ENCODE measurements around the gene KCTD1.

- TF ChIP-seq, protein P1, sequence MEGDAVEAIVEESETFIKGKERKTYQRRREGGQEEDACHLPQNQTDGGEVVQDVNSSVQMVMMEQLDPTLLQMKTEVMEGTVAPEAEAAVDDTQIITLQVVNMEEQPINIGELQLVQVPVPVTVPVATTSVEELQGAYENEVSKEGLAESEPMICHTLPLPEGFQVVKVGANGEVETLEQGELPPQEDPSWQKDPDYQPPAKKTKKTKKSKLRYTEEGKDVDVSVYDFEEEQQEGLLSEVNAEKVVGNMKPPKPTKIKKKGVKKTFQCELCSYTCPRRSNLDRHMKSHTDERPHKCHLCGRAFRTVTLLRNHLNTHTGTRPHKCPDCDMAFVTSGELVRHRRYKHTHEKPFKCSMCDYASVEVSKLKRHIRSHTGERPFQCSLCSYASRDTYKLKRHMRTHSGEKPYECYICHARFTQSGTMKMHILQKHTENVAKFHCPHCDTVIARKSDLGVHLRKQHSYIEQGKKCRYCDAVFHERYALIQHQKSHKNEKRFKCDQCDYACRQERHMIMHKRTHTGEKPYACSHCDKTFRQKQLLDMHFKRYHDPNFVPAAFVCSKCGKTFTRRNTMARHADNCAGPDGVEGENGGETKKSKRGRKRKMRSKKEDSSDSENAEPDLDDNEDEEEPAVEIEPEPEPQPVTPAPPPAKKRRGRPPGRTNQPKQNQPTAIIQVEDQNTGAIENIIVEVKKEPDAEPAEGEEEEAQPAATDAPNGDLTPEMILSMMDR (conservative IDR thresholded peaks at IDR 0.05) = no peak
- no peak for TF ChIP-seq ZFX (IDR thresholded peaks at IDR 0.05)
Observed at GRCh38 chr18:26429535-26430226, 118.7 kb downstream of the KCTD1 start.
